ENCODE results near the gene ENSA.
"Not testable (repeated sequence)": the region's sequence is repeated elsewhere in the genome, so short reads cannot be mapped to it uniquely, and the experiment has no call there.

The ENSA gene

GRCh38 chr1:150660584-150660983 is 31.2 kb upstream of the ENSA start:
- no peak overlapping the region for H3K4me3 ChIP-seq (ENCODE audit: low read depth, low read length)
- TF ChIP-seq CTCF (IDR thresholded peaks at IDR 0.05; ENCODE audit: control insufficient read depth, extremely low read depth, insufficient read depth) = no peak
- no peak for DNase-seq (ENCODE audit: low read depth)

- not testable (repeated sequence) for DNase-seq (ENCODE audit: low read depth); H3K4me3 ChIP-seq (ENCODE audit: low read depth, low read length)
These were observed 27.7 kb upstream of the ENSA start for GRCh38 chr1:150657064-150657463.

- H3K4me3 ChIP-seq (ENCODE audit: low read depth, low read length); DNase-seq (ENCODE audit: low read depth): not testable (repeated sequence)
These were observed 25.2 kb upstream of the ENSA start for GRCh38 chr1:150654635-150655034.

- peak; percentile 82 for DNase-seq (ENCODE audit: low read depth)
- no peak overlapping the region for H3K4me3 ChIP-seq (ENCODE audit: low read depth, low read length)
- no peak for TF ChIP-seq CTCF (IDR thresholded peaks at IDR 0.05; ENCODE audit: control insufficient read depth, extremely low read depth, insufficient read depth)
These were observed 20.8 kb upstream of the ENSA start for GRCh38 chr1:150650193-150650592.

- no peak for TF ChIP-seq CTCF (IDR thresholded peaks at IDR 0.05; ENCODE audit: control insufficient read depth, extremely low read depth, insufficient read depth)
- no peak for DNase-seq (ENCODE audit: low read depth)
- H3K4me3 ChIP-seq (ENCODE audit: low read depth, low read length) = no peak overlapping the region
These were observed 20.1 kb upstream of the ENSA start for GRCh38 chr1:150649441-150650075.

- H3K4me3 ChIP-seq (ENCODE audit: low read depth, low read length) = no peak overlapping the region
- no peak for TF ChIP-seq CTCF (IDR thresholded peaks at IDR 0.05; ENCODE audit: control insufficient read depth, extremely low read depth, insufficient read depth)
- no peak for DNase-seq (ENCODE audit: low read depth)
These were observed 12.9 kb upstream of the ENSA start for GRCh38 chr1:150642296-150642695.

- DNase-seq (ENCODE audit: low read depth); H3K4me3 ChIP-seq (ENCODE audit: low read depth, low read length): not testable (repeated sequence)
These were observed 11.9 kb upstream of the ENSA start for GRCh38 chr1:150641126-150641815.

- not testable (repeated sequence) for H3K4me3 ChIP-seq (ENCODE audit: low read depth, low read length)
These were observed 9.0 kb upstream of the ENSA start for GRCh38 chr1:150638430-150638829.

GRCh38 chr1:150634839-150635622 is 5.6 kb upstream of the ENSA start:
- not testable (repeated sequence) for H3K4me3 ChIP-seq (ENCODE audit: low read depth, low read length); DNase-seq (ENCODE audit: low read depth)

More at GRCh38 chr1:150638430-150638829, 9.0 kb upstream of the ENSA start:
- DNase-seq (ENCODE audit: low read depth) = not testable (repeated sequence)
